Kidney glomerular epithelial cell (primary cell): Measurements from ENCODE around the gene RASSF7.

Experiments used
- DNase-seq: peaks from one replicate; lab custom pipeline; 2025; lab: John Stamatoyannopoulos, UW

RASSF7 gene

DNA sequence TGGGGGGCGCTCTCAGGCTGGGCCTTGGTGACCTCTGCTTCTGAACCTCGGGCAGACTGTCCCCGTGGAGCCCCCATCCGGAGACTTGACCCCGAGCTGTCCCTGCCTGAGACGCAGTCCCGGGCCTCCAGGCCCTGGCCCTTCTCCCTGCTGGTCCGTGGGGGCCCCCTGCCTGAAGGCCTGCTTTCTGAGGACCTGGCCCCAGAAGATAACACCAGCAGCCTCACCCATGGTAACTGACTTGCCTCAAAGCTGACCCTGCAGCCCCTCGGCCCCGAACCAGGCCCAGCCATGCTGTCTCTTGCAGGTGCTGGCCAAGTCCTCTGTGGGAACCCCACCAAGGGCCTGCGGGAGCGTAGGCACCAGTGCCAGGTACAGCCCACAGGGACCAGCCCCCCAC is 9.2 kb upstream of the RASSF7 start:
- DNase-seq: no peak

DNA sequence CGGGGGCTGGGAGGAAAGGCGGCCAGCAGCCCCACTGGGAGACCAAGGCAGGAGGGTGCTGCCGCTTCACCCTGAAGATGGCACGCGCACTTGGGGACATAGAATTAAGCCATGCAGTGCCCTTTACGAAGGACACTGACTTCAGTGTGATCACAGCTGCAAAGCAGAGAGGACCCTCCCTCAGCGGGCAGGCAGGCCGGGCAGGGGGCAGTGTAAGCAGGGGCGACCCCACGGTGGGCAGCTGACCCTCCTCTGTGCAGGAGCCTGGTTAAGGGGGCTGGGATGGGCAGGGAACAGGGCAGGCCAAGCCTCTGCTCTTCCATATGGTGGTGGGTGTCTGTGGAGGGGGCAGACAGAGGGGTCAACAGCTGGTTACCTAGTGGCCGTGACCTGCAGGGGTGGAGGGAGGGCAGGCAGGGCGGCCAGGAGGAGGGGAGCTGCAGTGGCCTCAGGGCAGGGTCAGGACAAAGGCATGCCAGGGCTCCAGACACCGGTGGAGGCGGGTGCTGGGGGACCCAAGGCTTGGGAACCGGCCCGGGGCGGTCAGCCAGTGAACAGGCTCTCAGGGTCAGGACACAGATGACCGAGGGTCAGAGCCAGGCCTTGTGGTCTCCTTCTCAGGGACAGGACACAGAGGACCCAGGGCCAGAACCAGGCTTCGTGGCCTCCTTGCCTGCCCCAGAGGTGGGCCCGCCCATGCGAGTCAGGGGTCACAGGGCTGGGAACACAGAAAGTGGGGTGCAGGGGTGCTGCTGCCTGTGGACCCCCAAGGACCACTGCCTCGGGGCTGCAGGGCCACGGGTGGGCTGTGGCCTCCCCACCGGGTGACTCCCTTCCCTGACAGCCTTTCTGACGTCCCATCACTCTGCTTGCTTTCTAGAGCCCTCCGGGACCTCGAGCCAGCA is 7.4 kb upstream of the RASSF7 start:
- DNase-seq: no peak

DNA sequence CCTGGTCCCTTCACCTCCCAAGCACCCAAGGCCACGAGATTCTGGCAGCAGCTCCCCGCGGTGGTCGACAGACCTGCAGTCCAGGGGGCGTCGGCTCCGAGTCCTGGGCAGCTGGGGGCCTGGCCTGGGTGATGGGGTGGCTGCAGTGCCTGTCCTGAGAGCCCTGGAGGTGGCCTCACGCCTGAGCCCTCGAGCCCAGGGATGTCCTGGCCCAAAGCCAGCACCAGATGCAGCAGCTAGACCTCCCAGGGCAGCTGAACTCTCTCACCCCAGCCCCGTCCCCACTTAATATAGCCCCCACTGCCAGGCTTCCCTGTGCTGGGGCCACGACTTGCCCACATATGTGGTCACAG is 6.8 kb upstream of the RASSF7 start:
- DNase-seq: no peak

DNA sequence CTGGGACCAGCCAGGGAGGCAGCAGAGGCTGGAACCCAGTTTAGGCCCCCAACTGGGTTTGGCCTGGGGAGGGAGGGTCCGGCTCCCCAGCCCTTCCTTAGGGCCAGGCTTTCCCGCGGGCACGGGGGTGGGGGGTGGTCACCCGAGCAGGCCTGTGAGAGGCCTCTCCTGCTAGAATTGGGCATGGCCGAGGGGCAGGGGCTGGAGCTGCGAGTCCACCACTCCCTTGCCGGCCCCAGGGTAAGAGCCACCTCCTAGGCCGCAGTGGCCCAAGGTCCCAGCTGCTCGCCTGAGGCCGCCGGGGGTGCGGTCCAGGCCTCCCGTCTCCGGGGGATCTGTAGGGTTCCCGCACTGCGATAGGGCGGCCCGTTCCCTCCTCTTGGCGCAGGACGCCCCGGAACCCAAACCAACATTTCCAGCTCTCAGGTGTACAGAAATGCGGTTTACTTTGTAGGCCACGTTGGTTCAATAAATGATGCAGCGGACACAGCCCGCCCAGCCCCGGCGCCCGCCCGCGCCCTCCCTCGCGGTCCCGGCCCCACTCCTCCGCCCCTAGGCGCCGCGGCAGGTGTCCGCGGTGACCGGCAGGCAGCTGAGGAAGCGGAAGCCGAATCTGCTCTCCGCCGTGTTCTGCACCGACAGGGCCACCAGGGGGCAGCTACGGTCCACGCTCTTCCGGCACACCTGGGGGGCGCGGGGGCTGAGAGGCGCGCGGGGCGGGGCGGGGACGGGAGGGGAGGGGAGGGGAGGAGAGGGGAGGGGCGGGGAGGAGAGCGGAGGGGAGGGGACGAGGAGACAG is 6.1 kb upstream of the RASSF7 start:
- DNase-seq: peak; percentile 30

DNA sequence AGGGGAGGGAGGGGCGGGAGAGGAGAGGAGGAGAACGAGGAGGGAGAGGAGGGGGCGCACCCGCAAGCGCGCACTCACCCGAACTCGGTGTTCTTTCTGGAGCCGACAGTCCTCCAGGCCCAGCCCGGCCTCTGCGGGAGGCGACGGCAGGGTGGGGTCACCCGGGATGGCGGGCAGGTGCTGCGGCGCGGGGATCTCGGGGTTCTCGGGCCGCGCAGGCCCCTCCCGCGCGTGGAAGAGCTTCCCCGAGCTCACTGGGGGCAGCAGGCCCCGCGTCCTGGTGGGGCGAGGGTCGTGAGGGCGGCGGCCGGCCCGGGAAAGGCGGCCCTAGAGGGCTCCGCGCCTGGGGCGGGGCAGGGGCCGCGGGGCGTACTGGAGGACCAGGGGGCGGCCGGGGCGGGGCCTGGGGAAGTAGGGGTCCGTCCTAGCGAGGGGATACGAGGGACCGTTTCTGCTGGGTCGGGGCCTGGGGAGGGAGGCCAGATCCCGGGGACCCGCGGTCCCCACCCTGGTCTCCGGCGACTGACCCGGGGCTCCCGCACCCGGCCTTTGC is 5.5 kb upstream of the RASSF7 start:
- DNase-seq: no peak

DNA sequence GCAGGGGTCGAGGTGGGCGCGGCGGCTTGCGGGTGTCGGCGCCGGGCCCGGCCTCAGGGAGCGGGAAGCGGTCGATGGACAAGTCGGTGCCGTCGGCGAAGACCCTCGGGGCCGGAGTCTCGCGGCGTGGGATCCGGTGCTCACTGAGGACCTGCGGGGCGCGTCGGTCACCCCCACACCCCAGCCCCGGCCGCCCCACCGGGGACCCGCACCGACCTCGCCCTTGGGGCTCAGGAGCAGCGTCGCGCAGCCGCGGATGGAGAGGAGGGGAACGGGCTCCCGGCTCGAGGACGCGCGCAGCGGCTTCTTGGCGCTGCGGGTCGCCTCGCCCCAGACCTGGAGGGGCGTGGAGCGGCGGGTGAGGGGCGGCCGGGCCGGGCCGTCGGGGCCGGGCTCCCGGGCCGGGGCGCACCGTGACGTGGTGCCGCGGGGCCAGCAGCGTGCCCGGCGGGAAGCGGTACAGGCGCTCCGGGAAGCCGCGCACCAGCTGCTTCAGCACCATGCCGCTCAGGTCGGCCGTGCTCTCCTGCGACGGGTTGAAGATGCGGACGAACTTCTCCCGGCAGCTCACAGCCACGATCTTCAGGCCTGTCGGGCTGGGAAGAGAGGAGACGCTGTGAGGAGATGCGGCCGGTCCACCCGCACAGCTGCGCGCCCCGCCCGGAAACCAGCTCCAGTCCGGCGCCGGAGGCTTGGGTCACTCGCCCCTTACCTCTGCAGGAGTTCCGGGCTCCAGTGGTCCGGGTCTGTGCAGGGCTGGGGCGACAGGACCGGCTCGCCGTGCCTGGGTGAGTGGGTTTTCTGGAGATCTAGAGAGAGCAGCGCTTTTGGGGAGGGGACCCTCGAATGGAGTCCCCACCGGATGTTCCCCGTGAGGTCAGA is 4.7 kb upstream of the RASSF7 start:
- DNase-seq: no peak

DNA sequence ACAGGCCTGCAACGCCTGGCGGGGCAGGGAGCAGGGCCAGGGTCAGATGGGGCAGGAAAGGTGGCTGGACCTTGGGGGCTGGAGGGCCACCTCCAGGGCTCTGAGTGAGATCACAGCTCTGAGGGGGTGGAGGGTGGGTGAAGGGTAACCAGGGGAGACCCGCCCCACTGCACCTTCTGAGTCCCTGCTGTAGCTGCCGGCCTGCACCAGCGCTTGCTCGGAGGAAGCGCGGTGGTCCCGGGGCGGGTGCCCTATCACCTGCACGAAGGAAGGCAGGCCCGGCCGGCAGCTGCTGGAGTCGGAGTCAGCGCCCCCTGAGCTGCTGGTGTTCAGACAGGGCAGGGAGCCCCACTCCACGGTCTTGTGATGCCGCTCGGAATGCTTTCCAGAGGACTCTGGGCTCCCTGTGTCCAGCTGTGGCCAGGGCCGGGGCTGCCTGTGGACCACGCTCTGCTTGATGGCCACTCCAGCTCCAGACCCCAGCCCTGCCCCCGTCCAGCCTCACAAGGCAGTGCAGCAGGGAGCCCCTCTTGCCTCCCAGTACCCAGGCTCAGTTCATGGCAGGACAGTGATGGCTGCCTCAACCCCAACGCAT is 4.0 kb upstream of the RASSF7 start:
- DNase-seq: no peak

DNA sequence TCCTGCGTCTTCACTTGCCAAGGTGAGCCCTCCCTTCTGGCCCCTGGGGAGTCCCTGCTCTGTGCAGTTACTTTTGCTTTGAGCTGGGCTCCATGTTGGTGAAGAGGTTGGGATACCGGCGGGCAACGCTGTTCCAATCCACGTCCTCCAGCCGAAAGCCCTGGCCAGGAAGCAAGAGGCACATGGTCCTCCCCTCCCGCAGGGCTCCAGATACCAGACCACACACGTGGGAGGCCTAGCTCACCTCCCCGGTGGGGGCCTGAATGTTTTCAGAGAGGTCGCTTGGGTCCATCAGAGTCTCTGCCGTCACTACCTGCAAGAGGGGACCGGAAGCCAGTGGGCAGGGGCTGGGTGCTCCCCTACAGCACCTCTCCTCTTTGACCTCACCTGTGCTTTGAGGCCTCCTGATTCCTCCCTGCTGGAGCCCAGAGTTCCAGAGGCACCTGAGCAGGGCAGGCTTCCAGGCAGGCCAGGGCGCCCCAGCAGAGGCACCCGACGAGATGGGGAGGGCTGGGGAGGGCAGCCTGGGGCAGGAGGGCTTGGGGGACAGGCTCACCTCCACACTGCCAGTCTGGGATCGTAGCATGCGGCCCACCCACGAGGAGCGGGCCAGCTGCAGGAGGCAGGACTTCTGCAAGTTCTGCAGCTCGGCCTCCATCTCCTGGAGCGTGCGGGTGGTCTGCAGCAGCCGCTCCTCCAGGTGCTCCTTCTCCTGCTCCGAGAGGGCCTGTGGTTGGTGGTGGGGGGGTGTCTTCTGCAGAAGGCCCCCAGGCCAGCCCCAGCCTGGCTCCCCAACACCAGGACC is 3.2 kb upstream of the RASSF7 start:
- no peak for DNase-seq

DNA sequence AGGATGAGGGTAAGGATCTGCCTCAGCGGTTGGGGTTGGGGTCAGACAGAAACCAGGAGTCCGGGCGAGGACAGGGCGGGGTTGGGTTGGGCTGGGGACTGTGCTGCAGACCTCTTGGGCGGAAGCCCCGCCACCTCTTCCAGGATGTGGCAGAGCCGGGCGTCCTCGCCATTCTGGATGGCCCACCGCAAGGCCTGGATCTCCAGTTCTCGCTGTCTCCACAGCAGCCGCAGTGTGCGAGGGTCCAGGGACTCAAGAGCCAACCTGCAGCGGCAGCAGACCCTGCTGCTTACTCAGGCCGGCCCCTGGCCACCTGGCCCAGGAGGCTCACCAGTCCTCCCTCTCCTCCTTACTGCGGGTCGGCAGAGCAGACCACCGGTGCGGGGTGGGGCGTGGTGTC is 2.3 kb upstream of the RASSF7 start:
- no peak for DNase-seq

DNA sequence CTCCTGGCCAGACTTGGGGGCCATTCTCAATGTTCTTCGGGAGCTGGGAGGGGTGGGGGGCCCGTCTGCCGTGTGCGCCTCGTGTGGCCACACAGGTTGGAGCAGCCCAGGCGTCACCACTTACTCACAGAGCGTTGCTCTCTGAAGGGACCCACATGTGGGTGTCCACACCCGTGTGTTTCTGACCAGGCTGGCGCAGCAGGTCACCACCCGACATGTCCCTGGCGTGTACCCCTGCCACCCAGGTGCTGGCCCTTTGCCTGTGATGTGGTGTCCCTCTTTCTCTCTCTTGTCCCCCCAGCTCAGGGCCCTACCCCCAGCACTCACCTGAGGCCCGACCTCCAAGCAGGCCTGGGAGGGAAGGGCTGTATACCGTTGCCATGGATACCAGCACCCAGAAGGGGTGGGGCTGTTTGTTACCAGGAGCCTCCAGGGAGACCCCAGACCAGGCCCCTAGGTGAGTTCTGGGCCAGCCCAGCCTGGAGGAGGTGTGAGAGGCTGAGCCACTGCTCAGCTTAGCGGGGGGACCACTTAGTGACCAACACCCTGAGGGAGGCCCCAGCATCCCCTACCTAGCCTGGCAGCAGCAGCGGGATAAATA is 1.6 kb upstream of the RASSF7 start:
- DNase-seq: no peak

DNA sequence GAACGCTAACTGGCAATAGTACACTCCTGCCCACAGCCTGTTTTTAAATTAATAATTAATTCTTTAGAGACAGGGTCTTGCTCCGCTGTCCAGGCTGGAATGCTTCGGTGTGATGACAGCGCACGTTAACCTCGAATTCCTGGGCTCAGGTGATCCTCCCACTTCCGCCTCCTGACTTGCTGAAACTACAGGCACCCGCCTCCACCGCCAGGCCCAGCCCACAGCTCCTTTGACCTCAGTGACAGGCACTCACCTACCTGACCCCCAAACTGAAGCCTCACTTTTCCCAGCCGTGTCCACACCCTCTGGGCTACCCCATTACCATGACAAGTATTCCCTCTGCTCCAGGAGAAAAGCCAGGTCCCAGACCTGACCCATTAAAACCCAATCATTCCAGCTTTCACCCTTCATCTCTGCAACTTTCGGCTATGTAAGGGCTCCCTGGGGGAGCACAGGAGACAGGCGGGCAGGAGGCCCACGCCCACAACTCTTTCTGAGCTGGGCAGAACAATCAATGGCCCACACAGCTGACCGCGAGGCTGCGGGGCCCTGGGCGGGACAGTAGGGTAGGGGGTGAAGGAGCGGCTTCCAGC is 962 bp upstream of the RASSF7 start:
- DNase-seq: no peak

DNA sequence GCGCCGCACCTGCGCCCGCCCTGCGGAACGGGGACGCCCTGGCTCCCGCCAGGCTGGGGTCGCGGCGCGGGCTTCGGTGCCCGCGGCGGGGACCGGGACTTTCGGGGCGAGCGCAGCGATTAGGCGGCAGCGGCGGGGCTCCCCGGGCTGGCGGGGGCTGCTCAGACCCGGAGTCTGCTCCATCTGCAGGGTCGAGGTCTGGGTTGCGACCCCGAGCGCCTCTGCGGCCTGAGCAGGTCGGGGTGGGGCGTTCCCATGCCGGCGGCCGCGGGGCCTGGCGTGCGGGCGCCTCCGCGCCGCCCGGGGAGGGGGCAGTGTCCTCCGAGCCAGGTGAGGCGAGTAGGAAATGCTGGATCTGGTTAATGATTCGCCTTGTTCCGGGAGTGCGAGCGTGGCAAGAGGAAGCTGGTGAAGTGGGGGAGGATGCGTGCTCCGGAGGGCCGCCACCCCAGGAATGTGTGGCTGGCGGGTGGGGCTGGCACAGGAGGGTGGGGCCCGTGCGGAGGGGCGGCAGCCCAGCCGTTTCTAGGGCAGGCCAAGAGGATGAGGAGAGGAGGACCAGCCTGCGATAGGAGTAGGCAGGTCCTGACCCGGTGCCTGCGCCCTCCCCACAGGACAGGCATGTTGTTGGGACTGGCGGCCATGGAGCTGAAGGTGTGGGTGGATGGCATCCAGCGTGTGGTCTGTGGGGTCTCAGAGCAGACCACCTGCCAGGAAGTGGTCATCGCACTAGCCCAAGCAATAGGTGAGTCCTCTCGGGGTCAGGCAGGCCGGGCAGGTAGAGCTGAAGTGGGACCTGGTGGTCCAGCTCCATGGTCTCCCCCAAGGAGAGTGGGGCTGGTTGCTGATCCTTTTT is 606 bp downstream of the RASSF7 start:
- peak; percentile 94 for DNase-seq

DNA sequence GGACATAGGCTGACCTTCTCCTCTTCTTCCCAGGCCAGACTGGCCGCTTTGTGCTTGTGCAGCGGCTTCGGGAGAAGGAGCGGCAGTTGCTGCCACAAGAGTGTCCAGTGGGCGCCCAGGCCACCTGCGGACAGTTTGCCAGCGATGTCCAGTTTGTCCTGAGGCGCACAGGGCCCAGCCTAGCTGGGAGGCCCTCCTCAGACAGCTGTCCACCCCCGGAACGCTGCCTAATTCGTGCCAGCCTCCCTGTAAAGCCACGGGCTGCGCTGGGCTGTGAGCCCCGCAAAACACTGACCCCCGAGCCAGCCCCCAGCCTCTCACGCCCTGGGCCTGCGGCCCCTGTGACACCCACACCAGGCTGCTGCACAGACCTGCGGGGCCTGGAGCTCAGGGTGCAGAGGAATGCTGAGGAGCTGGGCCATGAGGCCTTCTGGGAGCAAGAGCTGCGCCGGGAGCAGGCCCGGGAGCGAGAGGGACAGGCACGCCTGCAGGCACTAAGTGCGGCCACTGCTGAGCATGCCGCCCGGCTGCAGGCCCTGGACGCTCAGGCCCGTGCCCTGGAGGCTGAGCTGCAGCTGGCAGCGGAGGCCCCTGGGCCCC is 1.4 kb downstream of the RASSF7 start:
- no peak for DNase-seq

DNA sequence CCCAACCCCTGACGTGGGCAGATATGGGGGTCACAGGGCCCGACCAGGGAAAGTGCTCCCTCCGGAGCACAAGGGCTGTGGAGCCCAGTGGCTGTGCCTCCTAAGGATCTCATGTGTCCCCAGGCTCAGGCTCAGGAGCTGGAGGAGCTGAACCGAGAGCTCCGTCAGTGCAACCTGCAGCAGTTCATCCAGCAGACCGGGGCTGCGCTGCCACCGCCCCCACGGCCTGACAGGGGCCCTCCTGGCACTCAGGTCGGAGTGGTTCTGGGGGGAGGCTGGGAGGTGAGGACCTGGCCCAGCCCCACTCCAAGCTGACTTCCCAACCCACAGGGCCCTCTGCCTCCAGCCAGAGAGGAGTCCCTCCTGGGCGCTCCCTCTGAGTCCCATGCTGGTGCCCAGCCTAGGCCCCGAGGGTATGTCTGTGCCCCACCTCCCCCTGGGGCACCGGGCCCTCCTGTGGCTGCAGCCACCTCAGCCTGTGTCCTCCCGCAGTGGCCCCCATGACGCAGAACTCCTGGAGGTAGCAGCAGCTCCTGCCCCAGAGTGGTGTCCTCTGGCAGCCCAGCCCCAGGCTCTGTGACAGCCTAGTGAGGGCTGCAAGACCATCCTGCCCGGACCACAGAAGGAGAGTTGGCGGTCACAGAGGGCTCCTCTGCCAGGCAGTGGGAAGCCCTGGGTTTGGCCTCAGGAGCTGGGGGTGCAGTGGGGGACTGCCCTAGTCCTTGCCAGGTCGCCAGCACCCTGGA is 2.5 kb downstream of the RASSF7 start:
- no peak for DNase-seq

DNA sequence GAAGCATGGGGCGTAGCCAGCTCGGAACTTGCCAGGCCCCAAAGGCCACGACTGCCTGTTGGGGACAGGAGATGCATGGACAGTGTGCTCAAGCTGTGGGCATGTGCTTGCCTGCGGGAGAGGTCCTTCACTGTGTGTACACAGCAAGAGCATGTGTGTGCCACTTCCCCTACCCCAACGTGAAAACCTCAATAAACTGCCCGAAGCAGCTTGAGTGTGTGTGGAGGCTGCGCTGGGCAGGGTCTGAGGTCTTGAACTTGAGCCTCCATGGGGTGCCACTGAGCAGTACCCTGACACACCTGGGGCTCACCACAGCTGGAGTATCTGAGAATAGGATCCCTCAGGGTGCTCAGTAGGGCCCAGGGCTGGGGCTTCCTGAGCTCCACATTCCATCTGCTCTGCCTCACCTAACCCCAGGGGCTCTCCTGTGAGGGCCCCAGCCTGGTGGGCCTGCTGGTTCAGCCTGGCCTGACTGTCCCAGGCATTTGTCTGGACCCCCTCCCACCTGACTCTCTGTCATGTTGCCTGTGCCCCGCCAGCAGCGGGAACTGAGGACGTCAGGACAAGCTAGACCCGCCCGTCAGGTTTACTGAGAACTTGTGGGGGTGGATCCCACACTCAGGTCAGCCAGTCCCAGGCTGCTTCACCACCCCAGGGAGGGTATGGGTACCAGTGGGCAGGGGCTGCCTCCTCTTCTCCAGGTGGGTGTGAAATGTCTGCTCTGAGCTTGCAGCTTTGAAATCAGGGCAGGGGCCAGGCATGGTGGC is 3.2 kb downstream of the RASSF7 start:
- no peak for DNase-seq

DNA sequence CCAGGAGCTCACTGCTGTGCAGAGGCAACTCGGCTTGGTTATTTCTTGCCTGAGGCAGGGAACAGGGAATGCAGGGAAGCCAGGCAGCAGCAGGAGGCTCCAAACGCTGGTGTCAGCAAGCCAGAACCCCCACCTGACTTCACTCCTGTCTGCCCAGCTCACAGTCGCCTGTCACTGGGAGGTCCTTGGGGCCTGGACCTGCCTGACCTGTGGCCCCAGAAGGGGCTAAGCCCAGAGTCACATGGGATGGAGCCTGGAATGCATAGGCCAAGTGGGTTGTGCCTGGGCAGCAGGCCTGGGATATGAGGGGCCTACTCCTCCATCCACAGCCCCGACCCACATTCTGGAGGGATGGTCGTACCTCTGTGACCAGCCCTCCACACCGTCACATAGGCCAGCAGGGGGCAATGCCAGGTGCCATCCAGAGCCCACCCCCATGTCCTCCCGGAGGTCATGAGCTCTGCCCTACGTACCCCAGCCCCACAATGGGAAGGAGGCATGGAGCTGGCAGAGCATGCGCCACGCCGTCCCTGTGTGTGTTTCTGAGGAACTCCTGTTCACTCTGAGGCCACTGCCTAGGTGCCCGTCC is 5.2 kb downstream of the RASSF7 start:
- no peak for DNase-seq
